Measurements from ENCODE around the gene DNAH2.
A peak's percentile ranks its signal among the peaks of the same experiment; 100 is the strongest.

Gene DNAH2

DNA sequence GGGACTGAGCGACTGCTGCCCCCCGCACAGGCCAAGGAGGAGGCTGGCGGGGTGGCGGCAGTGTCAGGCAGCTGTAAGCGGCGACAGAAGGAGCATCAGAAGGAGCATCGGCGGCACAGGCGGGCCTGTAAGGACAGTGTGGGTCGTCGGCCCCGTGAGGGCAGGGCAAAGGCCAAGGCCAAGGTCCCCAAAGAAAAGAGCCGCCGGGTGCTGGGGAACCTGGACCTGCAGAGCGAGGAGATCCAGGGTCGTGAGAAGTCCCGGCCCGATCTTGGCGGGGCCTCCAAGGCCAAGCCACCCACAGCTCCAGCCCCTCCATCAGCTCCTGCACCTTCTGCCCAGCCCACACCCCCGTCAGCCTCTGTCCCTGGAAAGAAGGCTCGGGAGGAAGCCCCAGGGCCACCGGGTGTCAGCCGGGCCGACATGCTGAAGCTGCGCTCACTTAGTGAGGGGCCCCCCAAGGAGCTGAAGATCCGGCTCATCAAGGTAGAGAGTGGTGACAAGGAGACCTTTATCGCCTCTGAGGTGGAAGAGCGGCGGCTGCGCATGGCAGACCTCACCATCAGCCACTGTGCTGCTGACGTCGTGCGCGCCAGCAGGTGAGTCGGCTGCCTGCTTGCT lies 131.7 kb downstream of the DNAH2 start:
- no peak overlapping the region for H3K27ac ChIP-seq (ENCODE audit: low read depth, low read length)
- no peak for TF ChIP-seq EZH2phosphoT487 (conservative IDR thresholded peaks at IDR 0.05; ENCODE audit: low read length)
- TF ChIP-seq, protein P1, sequence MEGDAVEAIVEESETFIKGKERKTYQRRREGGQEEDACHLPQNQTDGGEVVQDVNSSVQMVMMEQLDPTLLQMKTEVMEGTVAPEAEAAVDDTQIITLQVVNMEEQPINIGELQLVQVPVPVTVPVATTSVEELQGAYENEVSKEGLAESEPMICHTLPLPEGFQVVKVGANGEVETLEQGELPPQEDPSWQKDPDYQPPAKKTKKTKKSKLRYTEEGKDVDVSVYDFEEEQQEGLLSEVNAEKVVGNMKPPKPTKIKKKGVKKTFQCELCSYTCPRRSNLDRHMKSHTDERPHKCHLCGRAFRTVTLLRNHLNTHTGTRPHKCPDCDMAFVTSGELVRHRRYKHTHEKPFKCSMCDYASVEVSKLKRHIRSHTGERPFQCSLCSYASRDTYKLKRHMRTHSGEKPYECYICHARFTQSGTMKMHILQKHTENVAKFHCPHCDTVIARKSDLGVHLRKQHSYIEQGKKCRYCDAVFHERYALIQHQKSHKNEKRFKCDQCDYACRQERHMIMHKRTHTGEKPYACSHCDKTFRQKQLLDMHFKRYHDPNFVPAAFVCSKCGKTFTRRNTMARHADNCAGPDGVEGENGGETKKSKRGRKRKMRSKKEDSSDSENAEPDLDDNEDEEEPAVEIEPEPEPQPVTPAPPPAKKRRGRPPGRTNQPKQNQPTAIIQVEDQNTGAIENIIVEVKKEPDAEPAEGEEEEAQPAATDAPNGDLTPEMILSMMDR (IDR thresholded peaks at IDR 0.05; ENCODE audit: insufficient read depth, low read length, poor library complexity, severe bottlenecking): no peak

DNA sequence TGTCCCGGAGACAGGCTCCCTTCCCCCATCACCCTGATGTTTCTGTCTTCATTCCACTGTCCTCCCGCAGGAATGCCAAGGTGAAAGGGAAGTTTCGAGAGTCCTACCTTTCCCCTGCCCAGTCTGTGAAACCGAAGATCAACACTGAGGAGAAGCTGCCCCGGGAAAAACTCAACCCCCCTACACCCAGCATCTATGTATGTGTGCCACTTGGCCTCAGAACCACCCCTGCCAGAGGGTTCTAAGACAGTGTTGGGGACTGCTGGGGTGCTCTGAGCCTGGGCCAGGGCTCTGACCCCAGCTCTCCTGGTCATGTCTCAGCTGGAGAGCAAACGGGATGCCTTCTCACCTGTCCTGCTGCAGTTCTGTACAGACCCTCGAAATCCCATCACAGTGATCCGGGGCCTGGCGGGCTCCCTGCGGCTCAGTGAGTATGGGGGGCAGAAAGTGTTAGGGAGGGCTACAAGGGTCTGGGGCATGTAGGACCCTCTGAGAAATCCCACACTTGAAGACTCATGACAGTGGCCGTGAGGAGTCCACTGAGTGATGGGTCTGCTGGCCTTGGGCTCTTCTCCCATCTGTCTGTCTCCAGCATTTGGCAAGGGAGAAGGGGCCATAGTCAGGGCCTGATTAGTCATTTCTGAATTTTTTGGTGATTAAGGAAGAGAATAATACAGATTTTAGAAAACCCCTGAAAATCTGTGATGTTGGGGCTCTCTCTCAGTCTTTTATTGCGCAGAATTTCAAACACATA lies 132.4 kb downstream of the DNAH2 start:
- H2AFZ ChIP-seq (ENCODE audit: low read depth, low read length, severe bottlenecking): no peak overlapping the region
- H3K4me3 ChIP-seq (ENCODE audit: insufficient read depth, low read length, poor library complexity, severe bottlenecking): no peak overlapping the region
- peak overlapping the region; percentile 65; the same call in 1 of the 2 replicates for H3K27ac ChIP-seq (ENCODE audit: low read depth, low read length)
- H3K9me3 ChIP-seq (ENCODE audit: insufficient read depth, low read length): no peaks in the 10 kb centered on the region
- H3K9me2 ChIP-seq (replicated peaks; ENCODE audit: insufficient read depth, low read length): no peaks in the 10 kb centered on the region
- peaks cover 8% of the 10 kb centered on the region; the same call in 1 of the 2 replicates for H3K79me2 ChIP-seq (ENCODE audit: insufficient read depth, low read length)
- peak overlapping the region; percentile 61 for H3K9ac ChIP-seq (ENCODE audit: low read length)
- no peaks in the 10 kb centered on the region for H3K27me3 ChIP-seq (ENCODE audit: low read length)
- TF ChIP-seq EZH2phosphoT487 (conservative IDR thresholded peaks at IDR 0.05; ENCODE audit: low read length): no peak
- TF ChIP-seq, protein P1 (IDR thresholded peaks at IDR 0.05; ENCODE audit: insufficient read depth, low read length, poor library complexity, severe bottlenecking): no peak
- H4K20me1 ChIP-seq (ENCODE audit: low read depth, low read length): no peaks in the 10 kb centered on the region
- no peaks in the 10 kb centered on the region for H3K36me3 ChIP-seq (ENCODE audit: low read length)
- H3F3A ChIP-seq (ENCODE audit: insufficient read depth): peaks cover 10% of the 10 kb centered on the region
- peak overlapping the region; percentile 68 for H3K4me2 ChIP-seq (ENCODE audit: low read depth, low read length, poor library complexity, severe bottlenecking)

More for the DNA sequence above, 131.7 kb downstream of the DNAH2 start:
- Histone ChIP-seq H3K36me3 (ENCODE audit: low read length) (no peaks in the 10 kb centered on the region), H3K4me3 (ENCODE audit: insufficient read depth, low read length, poor library complexity, severe bottlenecking) (no peak overlapping the region), H3F3A (ENCODE audit: insufficient read depth) (peaks cover 10% of the 10 kb centered on the region), H3K9me3 (ENCODE audit: insufficient read depth, low read length) (no peaks in the 10 kb centered on the region), H3K27me3 (ENCODE audit: low read length) (no peaks in the 10 kb centered on the region), H3K9me2 (replicated peaks; ENCODE audit: insufficient read depth, low read length) (no peaks in the 10 kb centered on the region), H3K79me2 (ENCODE audit: insufficient read depth, low read length) (peaks cover 9% of the 10 kb centered on the region; the same call in 1 of the 2 replicates), H2AFZ (ENCODE audit: low read depth, low read length, severe bottlenecking) (no peak overlapping the region), H3K9ac (ENCODE audit: low read length) (no peak overlapping the region), H3K4me2 (ENCODE audit: low read depth, low read length, poor library complexity, severe bottlenecking) (no peak overlapping the region), H4K20me1 (ENCODE audit: low read depth, low read length) (no peaks in the 10 kb centered on the region)

DNA sequence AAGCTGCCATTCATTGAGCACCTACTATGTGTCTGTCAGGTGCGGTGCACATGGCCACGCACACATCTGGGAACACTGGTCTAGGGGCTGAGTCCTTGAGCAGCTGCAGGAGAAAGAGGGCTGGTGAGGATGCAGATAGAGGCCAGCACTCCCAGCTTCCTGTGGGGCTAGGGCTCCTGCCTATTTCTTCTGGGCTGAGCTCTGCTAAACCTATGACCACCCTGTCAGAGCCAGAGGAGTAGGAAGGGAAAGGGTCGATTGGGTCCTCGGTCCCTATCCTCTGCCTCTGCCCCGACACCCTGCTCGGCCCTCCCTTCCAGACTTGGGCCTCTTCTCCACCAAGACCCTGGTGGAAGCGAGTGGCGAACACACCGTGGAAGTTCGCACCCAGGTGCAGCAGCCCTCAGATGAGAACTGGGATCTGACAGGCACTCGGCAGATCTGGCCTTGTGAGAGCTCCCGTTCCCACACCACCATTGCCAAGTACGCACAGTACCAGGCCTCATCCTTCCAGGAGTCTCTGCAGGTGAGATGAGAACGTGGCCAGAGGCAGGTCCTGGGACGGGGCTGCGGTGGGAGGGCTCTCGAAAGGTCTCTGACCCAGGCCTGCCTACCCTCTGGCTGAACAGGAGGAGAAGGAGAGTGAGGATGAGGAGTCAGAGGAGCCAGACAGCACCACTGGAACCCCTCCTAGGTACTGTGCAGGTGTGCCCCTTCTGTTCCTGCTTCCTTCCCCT lies 133.3 kb downstream of the DNAH2 start:
- no peaks in the 10 kb centered on the region for H4K20me1 ChIP-seq (ENCODE audit: low read depth, low read length)
- H3K4me3 ChIP-seq (ENCODE audit: insufficient read depth, low read length, poor library complexity, severe bottlenecking): peak overlapping the region; percentile 60
- H3K27ac ChIP-seq (ENCODE audit: low read depth, low read length): peak overlapping the region; percentile 65
- peaks cover 10% of the 10 kb centered on the region for H3F3A ChIP-seq (ENCODE audit: insufficient read depth)
- peak overlapping the region; percentile 61 for H3K9ac ChIP-seq (ENCODE audit: low read length)
- no peak overlapping the region for H2AFZ ChIP-seq (ENCODE audit: low read depth, low read length, severe bottlenecking)
- H3K9me3 ChIP-seq (ENCODE audit: insufficient read depth, low read length): no peaks in the 10 kb centered on the region
- peak overlapping the region; percentile 68 for H3K4me2 ChIP-seq (ENCODE audit: low read depth, low read length, poor library complexity, severe bottlenecking)
- peaks cover 5% of the 10 kb centered on the region for H3K79me2 ChIP-seq (ENCODE audit: insufficient read depth, low read length)
- H3K9me2 ChIP-seq (replicated peaks; ENCODE audit: insufficient read depth, low read length): no peaks in the 10 kb centered on the region
- H3K27me3 ChIP-seq (ENCODE audit: low read length): no peaks in the 10 kb centered on the region
- H3K36me3 ChIP-seq (ENCODE audit: low read length): no peaks in the 10 kb centered on the region
- TF ChIP-seq, protein P1 (IDR thresholded peaks at IDR 0.05; ENCODE audit: insufficient read depth, low read length, poor library complexity, severe bottlenecking): no peak
- TF ChIP-seq EZH2phosphoT487 (conservative IDR thresholded peaks at IDR 0.05; ENCODE audit: low read length): no peak

Measured in SU-DHL-6 (cell line).